GM12892 (cell line): ENCODE measurements around the gene MMP14.

ENCODE experiments used
- DNase-seq: peaks from one replicate; pipeline ENCODE4 v3.0.0; 2011; ENCODE audit not compliant: insufficient read length
- FAIRE-seq: peaks from 2 replicates; lab custom pipeline; 2011; peaks lifted over from hg19 to GRCh38; lab: Jason Lieb, UNC
- POLR2A ChIP-seq: IDR thresholded peaks from 2 replicates; pipeline ENCODE4 v1.6.1; 2011; ENCODE audit warnings: low read depth, low read length, control low read depth
- POLR2AphosphoS5 ChIP-seq: IDR thresholded peaks from 2 replicates; pipeline ENCODE4 v1.6.1; 2011; ENCODE audit warnings: low read depth, low read length, control low read depth
- TAF1 ChIP-seq: IDR thresholded peaks from 2 replicates; pipeline ENCODE4 v1.6.1; 2011; ENCODE audit warnings: low read depth, mild to moderate bottlenecking, control low read depth, low read length, borderline replicate concordance

Gene MMP14

GRCh38 chr14:22884738-22885523 is 48.5 kb downstream of the MMP14 start:
- TF ChIP-seq POLR2AphosphoS5 (no peak), TAF1 (no peak), POLR2A (no peak)
- DNase-seq (no peak), FAIRE-seq (no peak)

- no peak for FAIRE-seq
- no peak for DNase-seq
- TF ChIP-seq TAF1 = no peak
- TF ChIP-seq POLR2A = no peak
- no peak for TF ChIP-seq POLR2AphosphoS5
Measured at GRCh38 chr14:22885975-22886374, 49.6 kb downstream of the MMP14 start.

- peak; percentile 78 for DNase-seq
- FAIRE-seq = peak; percentile 30
- no peak; the same call in 1 of the 2 replicates for TF ChIP-seq TAF1
- TF ChIP-seq POLR2A = peak; percentile 79
Measured at GRCh38 chr14:22886500-22887259, 50.3 kb downstream of the MMP14 start.

- peak; percentile 76 for FAIRE-seq
- DNase-seq = peak; percentile 51
- TF ChIP-seq TAF1 = no peak
- 0 out of 2 replicates have a peak, but pooled peaks have one; percentile 12 for TF ChIP-seq POLR2AphosphoS5
- TF ChIP-seq POLR2A = 0 out of 2 replicates have a peak, but pooled peaks have one; percentile 54
Measured at GRCh38 chr14:22887260-22887989, 51.0 kb downstream of the MMP14 start.

- peak; percentile 63; the same call in 1 of the 2 replicates for TF ChIP-seq TAF1
- no peak; the same call in 1 of the 2 replicates for TF ChIP-seq POLR2A
- FAIRE-seq (peak; percentile 88), DNase-seq (no peak)
Measured at GRCh38 chr14:22887990-22888378, 51.6 kb downstream of the MMP14 start.

GRCh38 chr14:22888662-22889061 is 52.3 kb downstream of the MMP14 start:
- TF ChIP-seq POLR2A (no peak), POLR2AphosphoS5 (no peak), TAF1 (no peak)
- FAIRE-seq = no peak
- no peak for DNase-seq

GRCh38 chr14:22890416-22890815 is 54.0 kb downstream of the MMP14 start:
- FAIRE-seq (no peak), DNase-seq (no peak)
- no peak for TF ChIP-seq POLR2A
- no peak for TF ChIP-seq POLR2AphosphoS5
- TF ChIP-seq TAF1 = no peak

- TF ChIP-seq TAF1 (no peak), POLR2AphosphoS5 (no peak), POLR2A (no peak)
- FAIRE-seq = no peak
- no peak for DNase-seq
Measured at GRCh38 chr14:22892488-22892887, 56.1 kb downstream of the MMP14 start.

GRCh38 chr14:22893706-22894105 is 57.3 kb downstream of the MMP14 start:
- FAIRE-seq = no peak
- DNase-seq = no peak
- TF ChIP-seq POLR2AphosphoS5 = no peak
- TF ChIP-seq POLR2A = no peak
- no peak for TF ChIP-seq TAF1

- FAIRE-seq (no peak), DNase-seq (no peak)
- TF ChIP-seq TAF1 (no peak), POLR2A (no peak), POLR2AphosphoS5 (no peak)
Measured at GRCh38 chr14:22895402-22895801, 59.0 kb downstream of the MMP14 start.

- DNase-seq (no peak), FAIRE-seq (no peak)
- TF ChIP-seq TAF1 (no peak), POLR2A (no peak), POLR2AphosphoS5 (no peak)
Measured at GRCh38 chr14:22896356-22896755, 60.0 kb downstream of the MMP14 start.
